SK-N-MC (cell line): Measurements from ENCODE around the gene TBXA2R.

ENCODE experiments used
- DNase-seq: peaks from one replicate; pipeline ENCODE4 v3.0.0-alpha.2; 2011; ENCODE audit warnings: low read depth, low spot score
- H3K27ac ChIP-seq: fragments of 200-600 bp; sonication (generic); 2 replicates; pipeline ENCODE4 v1.5.1; 2016; ENCODE audit warnings: mixed run types
- H3K36me3 ChIP-seq: fragments of 200-600 bp; sonication (generic); 2 replicates; pipeline ENCODE4 v1.6.1; 2017; ENCODE audit warnings: antibody characterized with exemption, low read length, mixed read lengths; ENCODE audit not compliant: insufficient read depth
- H3K4me3 ChIP-seq: fragments of 200-600 bp; sonication (generic); 2 replicates; pipeline ENCODE4 v1.5.1; 2016
- H3K9ac ChIP-seq: fragments of 200-600 bp; sonication (generic); 2 replicates; pipeline ENCODE4 v1.8.0; 2017; ENCODE audit warnings: mixed run types, mixed read lengths; ENCODE audit not compliant: insufficient read length
- H3K9me3 ChIP-seq: fragments of 200-600 bp; sonication (generic); 2 replicates; pipeline ENCODE4 v1.6.1; 2017; ENCODE audit warnings: low read depth, mild to moderate bottlenecking, antibody characterized with exemption, low read length, moderate library complexity, mixed read lengths
- EZH2 ChIP-seq: fragments of 200-600 bp; sonication (generic); IDR thresholded peaks from one replicate; pipeline ENCODE4 v1.6.1; 2017; ENCODE audit warnings: antibody characterized with exemption
- FOXP2 ChIP-seq: optimal IDR thresholded peaks from 2 replicates; pipeline ENCODE3; 2011; ENCODE audit warnings: mild to moderate bottlenecking, moderate library complexity; ENCODE audit not compliant: insufficient read depth; ENCODE audit errors: extremely low read length, control extremely low read depth
- POLR2AphosphoS5 ChIP-seq: IDR thresholded peaks from 2 replicates; pipeline ENCODE4 v1.6.1; 2012; ENCODE audit warnings: mild to moderate bottlenecking, low read depth, low read length, borderline replicate concordance

The TBXA2R gene

GRCh38 chr19:3623716-3624115 is 17.0 kb upstream of the TBXA2R start:
- TF ChIP-seq EZH2 (no peak), POLR2AphosphoS5 (no peak), FOXP2 (no peak)
- H3K27ac ChIP-seq: no peak overlapping the region
- no peaks in the 10 kb centered on the region for H3K9me3 ChIP-seq
- no peak for DNase-seq
- H3K9ac ChIP-seq: no peak overlapping the region
- peaks cover 3% of the 10 kb centered on the region; the same call in 1 of the 2 replicates for H3K36me3 ChIP-seq
- no peak overlapping the region for H3K4me3 ChIP-seq

DNA sequence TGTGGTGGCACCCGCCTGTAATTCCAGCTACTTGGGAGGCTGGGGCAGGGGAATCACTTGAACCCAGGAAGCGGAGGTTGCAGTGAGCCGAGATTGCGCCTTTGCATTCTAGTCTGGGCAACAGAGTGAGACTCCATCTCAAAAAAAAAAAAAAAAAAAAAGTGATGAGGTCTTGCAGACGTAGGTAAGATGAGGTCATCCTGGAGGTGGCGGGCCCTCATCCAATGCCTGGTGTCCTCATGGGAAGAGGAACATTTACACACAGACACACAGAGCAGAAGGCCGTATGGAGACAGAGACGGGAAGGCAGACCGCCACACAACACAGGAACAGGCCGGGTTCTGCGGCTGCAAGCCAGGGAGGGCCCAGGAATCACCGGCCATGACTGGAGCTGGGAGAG is 15.5 kb upstream of the TBXA2R start:
- Histone ChIP-seq H3K27ac (no peak overlapping the region), H3K9me3 (no peaks in the 10 kb centered on the region), H3K36me3 (peaks cover 3% of the 10 kb centered on the region; the same call in 1 of the 2 replicates), H3K9ac (no peak overlapping the region), H3K4me3 (no peak overlapping the region)
- no peak for TF ChIP-seq FOXP2
- no peak for TF ChIP-seq POLR2AphosphoS5
- TF ChIP-seq EZH2: no peak
- no peak for DNase-seq

DNA sequence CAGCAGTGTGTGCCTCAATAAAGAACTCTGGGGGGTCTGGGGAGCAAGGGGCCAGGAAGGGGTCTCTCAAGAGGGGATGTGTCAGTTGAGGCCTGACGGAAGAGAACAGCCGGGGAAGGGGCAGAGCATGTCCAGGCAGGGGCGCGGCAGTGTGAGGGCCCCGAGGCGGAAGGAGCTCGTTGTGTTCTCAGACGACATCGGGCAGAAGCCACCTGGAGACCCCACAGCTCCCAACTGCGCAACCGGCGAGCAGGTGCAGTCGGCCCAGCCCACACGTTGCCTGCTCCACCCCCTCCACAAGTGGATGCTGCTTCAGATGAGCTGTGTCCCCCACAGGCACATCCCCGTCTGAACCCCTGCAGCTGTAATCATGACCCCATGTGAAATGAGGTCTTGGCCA is 15.0 kb upstream of the TBXA2R start:
- Histone ChIP-seq H3K27ac (no peak overlapping the region), H3K4me3 (no peak overlapping the region), H3K9me3 (no peaks in the 10 kb centered on the region), H3K9ac (no peak overlapping the region), H3K36me3 (peaks cover 3% of the 10 kb centered on the region; the same call in 1 of the 2 replicates)
- DNase-seq: no peak
- TF ChIP-seq EZH2 (no peak), POLR2AphosphoS5 (no peak), FOXP2 (no peak)

DNA sequence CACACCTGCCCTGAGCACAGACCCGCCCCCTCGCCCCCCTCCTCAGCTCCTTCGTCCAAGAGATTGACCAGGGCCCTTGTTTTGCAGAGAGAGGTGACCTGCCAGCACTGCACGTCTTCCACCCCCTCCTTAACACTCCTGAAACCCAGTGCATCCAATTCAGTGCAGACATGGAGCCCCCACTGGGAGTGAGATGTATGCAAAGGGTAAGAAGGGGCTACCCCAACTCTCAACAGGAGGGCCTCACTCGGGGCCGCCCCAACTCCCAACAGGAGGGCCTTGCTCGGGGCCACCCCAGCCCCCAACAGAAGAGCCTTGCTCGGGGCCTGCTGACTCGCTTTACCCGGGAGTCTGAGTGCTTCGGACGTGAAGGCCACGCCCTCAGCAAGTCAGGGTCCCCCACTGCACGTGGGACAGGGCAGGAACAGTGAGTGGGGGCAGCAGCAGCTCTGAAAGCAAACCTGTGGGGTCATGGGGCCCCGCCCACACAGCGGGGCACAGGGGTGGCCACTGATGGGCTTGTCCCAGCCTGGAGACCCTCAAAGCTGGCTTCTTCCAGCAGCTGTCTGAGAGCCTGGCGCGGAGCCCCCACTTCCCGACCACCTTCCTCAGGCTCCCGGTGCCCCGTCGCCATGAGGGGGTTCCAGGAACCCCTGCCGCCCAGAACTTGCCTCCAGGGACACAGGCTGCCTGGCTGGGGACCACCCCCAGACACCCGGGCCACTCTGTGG is 14.3 kb upstream of the TBXA2R start:
- H3K27ac ChIP-seq: no peak overlapping the region
- H3K36me3 ChIP-seq: peaks cover 3% of the 10 kb centered on the region; the same call in 1 of the 2 replicates
- no peak overlapping the region for H3K9ac ChIP-seq
- H3K4me3 ChIP-seq: no peak overlapping the region
- no peak for TF ChIP-seq EZH2
- DNase-seq: no peak
- H3K9me3 ChIP-seq: no peaks in the 10 kb centered on the region

DNA sequence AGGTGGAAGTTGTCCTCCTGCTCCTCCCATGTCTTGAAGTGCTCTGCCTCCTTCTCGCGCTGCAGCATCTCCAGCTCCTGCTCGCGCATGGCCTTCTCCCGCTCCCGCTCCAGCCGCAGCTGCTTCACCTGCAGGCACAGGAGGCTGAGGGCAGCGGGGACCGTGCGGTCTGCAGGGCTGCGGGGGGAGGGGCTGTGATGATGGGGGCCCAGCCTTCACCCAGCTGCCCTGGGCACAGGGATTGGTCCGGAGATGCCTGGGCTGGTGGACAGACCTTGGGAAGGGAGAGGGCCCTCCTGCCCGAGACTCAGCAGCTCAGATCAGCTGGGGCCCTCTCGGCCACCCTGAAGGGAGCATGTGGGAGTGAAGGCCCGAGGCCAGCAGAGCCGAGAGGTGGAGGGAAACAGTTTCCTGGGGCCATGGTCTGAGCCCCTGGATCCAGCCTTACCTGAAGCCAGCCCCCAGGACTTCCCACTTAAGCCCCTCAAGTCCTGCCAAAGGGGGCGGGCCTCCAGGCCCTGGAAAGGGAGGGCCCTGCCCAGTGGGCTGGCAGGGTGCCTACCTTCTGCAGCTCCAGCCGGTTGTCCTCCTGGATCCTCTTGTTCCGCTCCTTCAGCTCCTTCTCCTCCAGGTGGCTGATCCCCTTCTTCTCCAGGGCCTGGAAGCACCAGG is 13.6 kb upstream of the TBXA2R start:
- H3K4me3 ChIP-seq: no peak overlapping the region
- H3K9me3 ChIP-seq: no peaks in the 10 kb centered on the region
- no peak overlapping the region for H3K9ac ChIP-seq
- no peak overlapping the region for H3K27ac ChIP-seq
- TF ChIP-seq EZH2 (no peak), POLR2AphosphoS5 (no peak), FOXP2 (no peak)
- peaks cover 3% of the 10 kb centered on the region; the same call in 1 of the 2 replicates for H3K36me3 ChIP-seq
- no peak for DNase-seq

DNA sequence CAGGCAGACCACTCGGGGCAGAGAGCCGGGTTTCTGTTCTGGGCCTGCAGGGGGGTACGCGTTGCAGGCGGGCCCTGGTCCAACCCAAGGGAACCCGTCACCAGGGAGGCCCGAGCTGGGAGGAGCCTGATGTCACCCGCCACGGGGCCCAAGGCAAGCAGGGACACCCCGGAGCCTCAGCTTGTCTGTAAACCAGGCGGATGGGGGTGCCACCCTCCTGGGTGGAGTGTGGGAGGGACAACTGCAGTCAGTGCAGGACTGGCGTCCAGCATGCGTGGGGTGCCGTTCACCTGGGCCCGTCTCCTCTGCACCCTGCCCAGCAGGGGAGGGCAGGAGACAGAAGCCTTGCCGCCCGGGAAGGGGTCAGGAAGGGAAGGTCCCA is 12.9 kb upstream of the TBXA2R start:
- Histone ChIP-seq H3K4me3 (no peak overlapping the region), H3K36me3 (peaks cover 3% of the 10 kb centered on the region; the same call in 1 of the 2 replicates), H3K9me3 (no peaks in the 10 kb centered on the region), H3K27ac (no peak overlapping the region), H3K9ac (no peak overlapping the region)
- TF ChIP-seq FOXP2 (no peak), POLR2AphosphoS5 (no peak), EZH2 (no peak)
- no peak for DNase-seq

DNA sequence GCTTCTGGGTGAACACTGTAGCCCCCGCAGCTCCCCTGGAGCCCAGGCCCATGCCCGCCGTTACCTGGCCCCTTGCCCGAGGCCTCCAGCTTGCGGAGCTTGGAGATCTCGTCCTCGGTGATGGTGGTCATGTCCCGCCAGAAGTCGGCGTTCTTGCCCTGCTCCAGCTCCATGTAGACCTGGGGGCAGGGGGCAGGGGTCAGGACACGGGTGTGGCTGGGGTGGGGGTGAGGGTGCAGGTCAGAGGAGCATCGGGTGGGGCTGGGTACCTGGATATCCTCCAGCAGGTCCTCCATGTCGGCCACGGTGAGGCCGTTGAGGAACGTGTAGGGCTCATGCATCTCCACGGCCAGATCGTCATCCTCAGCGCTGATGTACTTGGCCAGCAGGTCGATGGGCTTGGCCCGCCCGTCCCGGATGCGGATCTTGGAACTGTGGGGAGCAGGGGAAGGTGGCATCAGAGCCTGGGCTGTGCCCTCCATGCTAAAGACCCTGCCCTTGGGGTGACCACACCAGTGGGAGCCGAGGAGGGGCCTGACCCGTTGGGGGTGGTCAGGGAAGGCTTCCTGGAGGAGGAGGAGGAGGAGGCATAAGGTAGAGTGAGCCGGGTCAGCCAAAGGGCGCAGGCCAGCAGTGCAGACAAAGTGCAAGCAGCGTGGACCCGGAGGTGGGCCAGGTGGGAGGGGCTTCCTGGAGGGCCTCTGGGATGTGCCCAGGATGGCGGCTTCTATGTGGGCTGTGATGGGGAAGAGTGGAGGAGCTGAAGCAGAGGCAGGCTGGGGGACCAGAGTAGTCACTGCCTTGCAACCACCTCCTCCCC is 12.3 kb upstream of the TBXA2R start:
- Histone ChIP-seq H3K9ac (no peak overlapping the region), H3K36me3 (peaks cover 3% of the 10 kb centered on the region; the same call in 1 of the 2 replicates), H3K27ac (no peak overlapping the region), H3K9me3 (no peaks in the 10 kb centered on the region), H3K4me3 (no peak overlapping the region)
- TF ChIP-seq POLR2AphosphoS5 (no peak), EZH2 (no peak)
- no peak for DNase-seq

- H3K36me3 ChIP-seq: peaks cover 3% of the 10 kb centered on the region; the same call in 1 of the 2 replicates
- H3K9ac ChIP-seq: no peak overlapping the region
- H3K9me3 ChIP-seq: no peaks in the 10 kb centered on the region
- no peak overlapping the region for H3K27ac ChIP-seq
- no peak for DNase-seq
- no peak overlapping the region for H3K4me3 ChIP-seq
- TF ChIP-seq POLR2AphosphoS5 (no peak), EZH2 (no peak), FOXP2 (no peak)
Measured at GRCh38 chr19:3618144-3618810, 11.6 kb upstream of the TBXA2R start.
